ENCODE results near the gene UROC1.

The UROC1 gene

DNA sequence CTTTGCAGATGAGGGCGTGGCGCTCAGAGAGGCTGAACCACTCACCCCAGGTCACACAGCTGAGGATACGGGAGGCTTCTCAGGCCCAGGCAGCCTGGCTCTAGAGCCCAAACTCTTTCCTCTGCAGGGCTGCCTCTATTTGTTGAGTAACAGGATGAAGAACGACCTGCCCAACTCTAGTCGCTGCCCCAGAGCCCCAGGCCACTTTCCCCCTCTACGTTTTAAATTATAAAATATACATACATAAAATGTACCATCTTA, 22.7 kb downstream of the UROC1 start:
- no peak for DNase-seq (ENCODE audit: low spot score)

DNA sequence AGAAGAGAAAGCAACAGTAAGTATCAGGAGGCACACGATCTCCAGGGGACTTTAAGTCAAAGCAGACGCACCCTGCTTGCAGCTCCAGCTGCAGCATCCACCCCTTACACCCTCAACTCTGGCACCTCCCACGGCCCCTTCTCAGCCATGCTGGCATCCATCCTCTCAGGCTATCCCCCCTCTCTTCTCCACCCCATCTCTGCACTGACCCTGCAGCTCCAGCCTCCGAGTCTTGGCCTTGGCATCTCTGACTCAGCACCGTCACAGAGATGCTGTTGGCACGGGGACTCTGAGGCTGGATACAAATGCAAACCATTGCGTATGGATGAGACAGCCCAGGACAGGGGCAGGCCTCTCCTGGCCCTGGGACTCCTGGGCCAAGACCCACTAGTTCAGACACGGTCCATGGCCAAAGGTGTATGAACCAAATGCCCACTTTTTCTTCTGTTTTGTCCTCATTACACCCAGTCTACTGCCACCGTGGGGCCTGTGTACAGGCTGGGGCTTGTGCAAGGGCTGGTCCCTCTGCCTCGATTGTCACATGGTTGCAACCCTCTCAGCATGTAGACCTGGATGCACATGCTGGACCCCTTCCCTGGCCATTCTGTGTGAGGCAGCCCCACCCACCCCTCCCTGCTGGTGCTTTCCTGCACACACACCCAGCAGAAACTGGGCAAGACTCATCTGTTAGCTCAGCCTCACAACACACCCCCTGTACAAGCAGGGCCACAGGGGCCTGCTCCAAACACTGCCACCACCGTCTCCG, 23.2 kb downstream of the UROC1 start:
- no peak for DNase-seq (ENCODE audit: low spot score)

DNA sequence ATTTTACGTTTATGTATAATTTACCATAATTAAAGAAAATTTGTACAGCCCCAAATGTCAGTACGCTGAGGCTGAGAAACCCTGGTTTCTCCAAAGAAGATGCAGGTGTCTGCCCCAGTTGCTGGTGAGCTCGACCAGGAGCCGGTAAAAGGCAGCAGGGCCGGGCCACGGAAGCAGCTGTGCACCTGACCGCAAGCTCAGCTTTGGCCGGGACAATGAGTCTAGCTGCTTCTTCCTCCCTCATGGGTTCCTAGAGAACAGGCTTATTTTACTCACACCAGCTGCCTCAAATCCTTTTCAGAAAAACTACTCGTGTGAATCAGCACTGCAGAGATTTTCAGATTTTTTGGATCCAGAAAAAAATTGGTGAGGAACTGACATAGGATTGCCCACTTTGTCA, 23.8 kb downstream of the UROC1 start:
- no peak for DNase-seq (ENCODE audit: low spot score)

DNA sequence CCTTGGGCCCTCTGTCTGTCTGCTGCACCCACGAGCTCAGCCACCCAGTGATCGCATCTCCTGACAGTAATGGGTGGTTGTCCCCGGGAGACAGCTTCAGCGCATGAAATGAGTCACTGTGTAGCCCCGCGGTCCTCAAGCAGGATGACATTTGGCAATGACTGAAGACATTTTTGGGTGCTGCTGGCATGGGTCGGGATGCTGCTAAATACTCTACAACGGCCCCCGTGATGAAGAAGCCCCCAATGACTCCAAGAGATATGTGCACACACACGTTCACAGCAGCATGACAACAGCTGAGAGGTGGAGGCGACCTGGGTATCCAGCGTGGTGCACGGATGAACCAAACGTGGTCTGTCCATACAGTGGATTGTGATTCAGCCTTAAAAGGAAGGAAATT, 24.5 kb downstream of the UROC1 start:
- no peak for DNase-seq (ENCODE audit: low spot score)

DNA sequence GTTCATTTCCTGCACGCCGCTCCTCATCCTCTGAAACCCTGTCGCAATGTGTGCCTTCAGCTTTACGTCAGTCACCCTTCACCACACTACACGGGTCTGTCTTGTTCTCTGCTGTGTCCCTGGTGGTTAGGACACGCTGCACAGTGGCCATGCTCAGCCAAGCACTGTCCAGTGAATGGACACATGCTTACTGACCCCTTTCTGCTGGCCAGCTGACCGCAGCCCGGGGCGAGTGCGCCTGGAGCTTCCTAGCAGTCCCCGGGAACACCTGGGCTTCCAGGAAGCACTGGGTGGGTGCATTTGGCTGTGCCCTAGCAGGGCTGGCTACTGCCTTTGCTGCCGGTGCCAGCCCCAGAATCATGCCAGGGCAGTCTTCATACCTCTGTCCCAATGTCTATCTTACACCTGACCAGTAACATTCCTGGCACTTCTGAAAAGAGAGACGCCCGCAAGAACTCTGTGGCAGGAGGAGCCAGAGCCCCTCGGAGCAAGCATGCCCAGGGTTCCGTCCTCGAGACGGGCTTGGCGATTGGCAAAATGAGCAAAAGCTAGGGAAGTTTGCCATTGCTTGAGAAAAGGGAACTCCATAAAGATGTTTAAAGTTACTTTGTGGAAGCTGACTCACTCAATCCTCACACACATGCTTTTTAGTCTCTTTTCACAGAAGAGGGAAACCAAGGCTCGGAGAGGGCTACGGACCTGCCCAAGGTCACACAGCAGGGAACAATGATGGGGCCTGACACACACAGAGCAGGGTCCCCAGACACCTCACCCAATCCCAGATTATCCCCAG, 26.2 kb downstream of the UROC1 start:
- DNase-seq (ENCODE audit: low spot score): no peak

DNA sequence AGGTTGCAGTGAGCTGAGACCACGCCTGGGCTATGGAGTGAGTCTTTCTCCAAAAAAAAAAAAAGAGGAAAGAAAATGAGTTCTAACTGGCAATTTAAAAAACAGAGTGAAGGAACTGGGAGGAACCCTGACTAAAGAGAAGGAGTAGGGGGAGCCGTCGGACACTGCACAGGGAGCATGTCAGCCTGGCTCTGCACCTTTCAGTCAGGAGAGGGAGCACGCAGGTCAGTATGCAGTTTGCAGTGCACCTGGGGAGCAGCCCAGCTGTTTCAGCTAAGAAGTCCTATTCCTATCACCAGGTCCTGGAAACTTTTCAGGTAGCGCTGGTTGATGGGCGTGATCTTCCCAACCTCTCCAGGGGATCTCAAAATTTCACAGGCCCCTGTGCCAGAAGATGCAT, 27.0 kb downstream of the UROC1 start:
- DNase-seq (ENCODE audit: low spot score): no peak

DNA sequence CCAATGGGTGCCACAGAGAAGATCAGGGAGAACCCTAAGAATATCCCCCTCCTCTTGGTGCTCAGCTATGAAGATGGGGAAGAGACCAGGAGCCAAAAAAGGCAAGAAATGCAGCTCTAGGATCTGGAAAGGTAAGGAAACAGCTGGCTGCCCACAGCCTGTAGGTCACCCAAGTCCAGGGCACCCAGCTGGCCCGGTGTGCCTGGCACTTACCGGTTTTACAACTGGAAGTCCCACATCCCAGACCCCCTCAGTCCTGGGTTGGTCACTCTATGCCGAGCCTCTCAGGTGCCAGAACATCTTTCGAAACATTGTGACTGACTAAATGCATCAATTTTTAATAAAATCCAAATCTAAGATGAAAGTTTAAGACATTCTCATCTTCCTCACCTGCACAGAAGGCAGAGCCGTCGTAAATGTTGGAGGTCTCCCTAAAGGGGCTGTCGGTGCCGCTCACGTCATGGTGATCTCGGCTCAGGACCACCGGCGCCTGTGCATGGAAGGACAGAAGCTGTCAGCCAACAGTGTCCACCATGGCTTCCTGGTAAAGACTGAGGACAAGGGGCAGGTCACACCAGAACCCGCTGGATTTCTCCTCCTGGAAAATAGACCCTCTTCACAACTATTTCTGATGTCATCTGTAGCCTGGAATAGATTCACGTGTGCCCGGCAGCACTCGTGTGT, 28.5 kb downstream of the UROC1 start:
- DNase-seq (ENCODE audit: low spot score): no peak

DNA sequence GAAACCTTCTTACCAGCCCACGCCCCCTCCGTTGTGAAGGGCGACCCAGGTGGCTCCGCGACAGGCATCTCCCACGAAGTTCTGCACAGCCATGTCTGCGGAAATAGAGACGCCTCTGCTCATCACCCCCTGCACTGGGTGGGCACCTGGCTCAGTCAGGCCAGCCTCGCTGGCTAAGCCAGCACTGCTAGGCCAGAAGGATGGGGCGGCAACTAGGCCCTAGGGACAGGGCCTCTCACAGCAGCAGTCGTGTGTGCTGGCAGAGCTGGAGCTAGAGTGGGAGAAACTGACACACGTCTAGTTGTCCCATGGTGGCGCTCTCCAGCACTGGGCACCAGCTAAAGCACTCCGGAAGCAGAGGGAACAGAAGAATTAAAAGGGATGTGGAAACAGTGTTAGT, 29.4 kb downstream of the UROC1 start:
- DNase-seq (ENCODE audit: low spot score): no peak

DNA sequence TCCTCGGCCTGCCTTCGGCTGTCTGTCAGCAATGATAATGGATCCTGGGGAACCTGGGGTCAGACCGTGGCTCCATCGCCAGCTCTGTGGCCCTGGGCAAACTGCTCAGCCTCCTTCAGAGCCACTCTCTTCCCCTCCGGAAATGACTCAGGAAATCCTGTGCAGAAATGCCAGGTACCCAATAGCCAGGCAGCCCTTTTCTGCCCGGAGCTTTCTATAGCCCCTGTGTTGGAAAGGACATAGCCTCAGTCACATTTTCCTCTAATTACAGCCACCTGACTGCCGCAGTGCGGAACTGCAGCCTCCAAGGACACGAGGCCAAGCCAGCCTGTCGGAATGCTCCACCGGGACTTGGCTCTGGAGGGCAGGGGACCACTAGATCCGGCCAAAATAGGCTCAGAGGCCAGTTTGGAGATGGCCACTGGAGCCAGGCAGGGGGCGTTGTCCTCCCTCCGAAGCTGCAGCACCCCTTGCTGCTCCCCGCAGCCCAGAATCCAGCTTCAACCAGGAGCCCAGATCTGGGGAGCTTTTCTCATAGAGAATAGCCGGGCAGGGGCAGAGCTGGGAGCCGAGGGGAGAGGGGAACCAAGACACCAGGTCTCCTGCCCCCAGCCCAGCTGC, 30.3 kb downstream of the UROC1 start:
- peak; percentile 51 for DNase-seq (ENCODE audit: low spot score)

DNA sequence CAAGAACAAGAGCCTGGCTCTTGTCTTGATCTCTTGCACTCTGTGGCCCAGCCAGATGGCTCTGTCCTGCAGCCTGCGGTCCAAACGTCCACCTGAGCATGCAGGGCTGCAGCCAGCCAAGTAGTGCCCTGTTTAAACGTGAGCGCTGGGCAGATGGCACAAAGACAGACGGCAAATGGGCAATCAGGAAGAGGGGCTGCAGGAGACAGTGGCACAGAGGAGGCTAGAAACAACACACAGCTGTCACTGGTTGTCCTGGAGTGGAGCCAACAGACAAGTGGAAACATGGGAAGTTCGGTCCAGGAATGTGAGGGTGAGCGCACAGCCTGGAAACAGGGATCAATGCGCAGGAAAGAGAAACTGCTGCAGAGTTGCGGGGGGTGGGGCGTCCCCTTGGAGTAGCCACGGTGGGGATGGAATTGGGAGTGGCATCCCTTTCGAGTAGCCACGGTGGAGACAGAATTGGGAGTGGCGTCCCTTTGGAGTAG, 31.2 kb downstream of the UROC1 start:
- peak; percentile 74 for DNase-seq (ENCODE audit: low spot score)

DNA sequence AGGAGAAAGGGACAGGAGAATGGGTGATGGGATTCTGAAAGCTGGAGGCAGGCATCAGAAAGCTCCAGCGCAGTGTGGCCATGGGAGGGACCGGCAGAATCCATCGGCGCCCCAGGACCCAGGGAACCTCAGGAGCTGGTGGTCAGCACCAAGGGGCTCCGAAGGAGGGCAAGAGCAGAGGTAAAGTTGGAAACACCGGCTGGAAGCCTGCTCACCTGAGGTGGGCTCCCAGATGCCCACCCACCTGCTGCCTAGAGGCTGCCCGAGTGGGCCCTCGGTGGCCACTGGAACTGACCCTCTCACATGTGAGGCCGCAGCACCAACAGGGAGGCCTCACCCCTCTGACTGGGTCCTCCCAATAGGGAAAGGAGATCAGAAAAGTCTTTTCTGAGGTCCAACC, 31.6 kb downstream of the UROC1 start:
- no peak for DNase-seq (ENCODE audit: low spot score)

DNA sequence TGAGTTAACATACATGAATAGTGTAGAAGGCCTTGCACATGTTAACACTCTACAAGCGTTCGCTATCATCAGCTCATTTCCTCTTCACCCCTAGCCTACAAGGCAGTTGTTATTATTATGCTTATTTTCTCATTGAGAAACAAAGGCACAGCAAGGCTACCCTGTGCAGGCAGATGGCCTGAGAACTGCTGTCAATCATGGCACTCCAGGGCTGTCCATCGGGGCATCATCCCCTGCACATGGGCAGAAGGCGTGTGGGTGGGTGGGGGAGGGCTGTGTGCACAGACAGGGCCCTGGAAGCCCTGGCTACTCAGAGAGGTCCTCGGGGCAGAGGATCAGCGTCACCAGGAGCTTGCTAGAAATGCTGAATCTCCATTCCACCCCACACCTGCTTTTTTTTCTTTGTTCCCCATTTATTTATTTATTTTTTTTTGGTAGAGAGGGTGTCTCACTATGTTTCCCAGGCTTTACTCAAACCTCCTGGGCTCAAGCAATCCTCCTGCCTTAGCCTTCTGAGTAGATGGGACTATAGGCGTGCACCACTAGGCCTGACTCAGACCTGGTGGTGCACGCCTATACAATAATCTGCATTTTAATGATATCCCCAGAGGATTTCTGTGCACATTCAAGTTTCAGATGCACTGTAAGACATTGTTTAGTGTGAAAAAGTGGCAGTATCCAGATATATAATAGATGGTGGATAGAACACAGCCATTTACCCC, 32.2 kb downstream of the UROC1 start:
- DNase-seq (ENCODE audit: low spot score): no peak

DNA sequence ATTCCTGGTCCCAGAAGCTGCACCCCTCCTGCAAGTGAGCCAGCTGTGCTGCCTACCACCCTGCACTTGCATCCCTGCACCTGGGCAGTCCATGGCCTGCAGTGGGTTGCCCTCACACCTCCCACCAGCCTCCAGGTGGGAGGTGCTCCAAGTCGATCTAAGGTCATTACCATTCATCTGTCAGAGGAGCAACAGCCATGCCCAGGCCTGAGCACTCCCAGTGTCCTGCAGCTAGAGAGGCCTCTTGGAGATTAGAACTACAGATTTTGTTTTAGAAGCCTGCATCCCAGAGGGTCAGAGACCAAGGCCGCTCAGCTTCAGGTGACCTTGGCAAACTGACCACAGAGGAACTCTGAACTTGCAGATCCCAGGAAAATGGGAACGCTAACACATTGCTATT, 32.9 kb downstream of the UROC1 start:
- no peak for DNase-seq (ENCODE audit: low spot score)

DNA sequence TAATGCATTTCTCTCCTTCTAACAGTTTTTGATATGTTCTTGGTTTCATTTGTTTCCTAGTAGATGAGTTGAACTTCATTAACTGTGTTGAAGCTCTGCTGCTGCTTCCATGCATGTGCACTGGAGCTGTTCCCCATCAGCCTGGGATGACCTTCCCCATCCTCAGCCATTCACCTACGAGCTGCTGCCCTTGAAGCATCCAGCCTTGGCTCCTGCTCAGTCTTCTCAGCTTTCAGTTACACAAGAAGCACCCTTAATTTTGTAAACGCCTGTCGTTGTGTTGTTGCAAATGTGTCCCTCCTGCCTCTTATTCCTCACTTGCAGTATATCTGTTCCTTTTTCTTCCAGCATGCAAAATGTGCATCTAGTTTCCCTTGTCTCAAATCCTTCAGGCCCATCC, 33.4 kb downstream of the UROC1 start:
- DNase-seq (ENCODE audit: low spot score): no peak

DNA sequence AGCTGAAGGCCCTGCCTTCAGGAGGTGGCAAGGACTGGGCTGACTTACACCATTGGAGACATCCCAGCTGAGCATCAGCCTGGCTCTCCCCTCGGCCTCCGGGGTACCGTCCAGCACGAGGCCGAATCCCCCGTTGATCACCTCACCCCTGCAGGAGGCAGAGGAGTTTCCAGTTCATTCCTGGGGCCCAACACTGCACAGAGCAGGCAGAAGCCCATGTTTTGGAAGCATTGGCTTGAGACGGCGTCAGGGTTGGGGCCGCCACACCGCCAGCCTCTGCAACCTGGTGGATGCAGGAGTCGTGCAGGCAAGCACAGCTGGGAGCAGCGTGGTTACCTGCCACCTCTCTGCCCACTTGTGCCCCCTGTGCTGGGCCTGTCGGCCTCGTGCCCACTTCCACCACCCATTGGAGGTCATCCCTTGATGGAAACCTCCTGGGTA, 34.2 kb downstream of the UROC1 start:
- DNase-seq (ENCODE audit: low spot score): no peak

DNA sequence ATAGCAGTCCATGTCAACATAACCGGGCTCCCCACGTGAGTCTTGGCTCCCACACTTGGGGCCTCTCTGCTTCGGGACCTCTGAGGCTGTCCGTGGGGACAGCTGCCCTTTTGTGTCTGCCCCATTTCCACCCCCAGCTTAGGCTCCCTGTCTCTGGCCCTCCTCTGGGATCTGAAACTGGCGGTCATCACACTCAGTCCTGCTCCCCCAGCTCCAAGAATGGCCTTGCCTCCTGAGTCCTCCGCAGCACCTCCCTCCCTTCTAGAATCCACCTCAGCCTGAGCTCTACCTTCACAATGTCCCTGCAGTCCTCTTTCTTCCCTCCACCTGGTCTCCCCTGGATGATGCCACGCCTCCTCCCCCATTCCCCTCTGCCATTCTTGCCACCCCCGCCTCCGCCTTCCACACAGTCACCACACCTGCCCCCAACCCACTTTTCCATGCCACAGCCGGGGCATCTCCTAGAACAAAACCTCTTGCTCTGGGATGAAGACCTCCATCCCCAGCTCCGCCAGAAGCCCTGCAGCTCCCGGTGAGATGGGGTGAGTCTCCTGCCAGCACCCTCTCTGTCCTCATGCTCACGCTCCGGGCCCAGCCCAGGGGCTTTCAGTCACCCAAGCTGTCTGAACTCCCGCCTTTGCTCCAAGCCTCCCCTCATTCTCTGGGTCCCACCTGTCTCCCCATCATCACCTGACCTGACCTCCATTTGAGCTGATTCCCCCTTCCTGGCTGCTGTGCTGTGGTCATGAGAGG, 34.9 kb downstream of the UROC1 start:
- no peak for DNase-seq (ENCODE audit: low spot score)

DNA sequence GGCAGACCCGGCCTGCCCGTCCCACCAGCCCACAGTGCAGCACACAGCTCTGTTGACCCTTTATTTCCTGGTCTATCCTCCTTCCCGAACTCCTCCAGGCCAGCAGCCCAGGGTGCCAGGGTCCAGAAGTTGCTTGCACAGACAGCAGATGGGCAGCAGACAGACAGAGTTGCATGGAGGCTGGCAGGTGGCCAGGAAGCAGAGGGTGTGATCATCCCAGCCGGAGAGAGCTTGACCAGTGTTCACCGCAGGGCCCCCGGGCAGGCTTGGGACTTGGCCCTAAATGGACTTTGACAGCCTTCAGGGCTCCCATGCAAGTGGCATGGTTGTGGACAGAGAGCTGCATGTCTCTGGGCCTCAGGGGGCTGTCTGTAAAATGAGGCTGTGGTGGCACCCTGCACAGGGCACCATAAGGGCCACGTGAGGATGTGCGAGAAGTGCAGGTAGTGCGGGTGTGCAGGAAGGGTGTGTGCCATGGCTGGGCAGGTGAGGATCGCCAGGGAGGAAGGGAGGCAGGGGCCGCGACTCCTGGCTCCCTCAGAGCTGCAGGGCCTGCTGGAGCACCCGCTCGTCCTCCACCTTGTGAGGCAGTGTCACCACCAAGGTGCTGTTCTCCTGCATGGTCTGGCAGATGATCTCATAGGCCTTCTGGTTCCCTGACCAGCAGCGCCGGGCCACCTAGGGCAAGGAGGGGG, 35.6 kb downstream of the UROC1 start:
- peak; percentile 40 for DNase-seq (ENCODE audit: low spot score)

DNA sequence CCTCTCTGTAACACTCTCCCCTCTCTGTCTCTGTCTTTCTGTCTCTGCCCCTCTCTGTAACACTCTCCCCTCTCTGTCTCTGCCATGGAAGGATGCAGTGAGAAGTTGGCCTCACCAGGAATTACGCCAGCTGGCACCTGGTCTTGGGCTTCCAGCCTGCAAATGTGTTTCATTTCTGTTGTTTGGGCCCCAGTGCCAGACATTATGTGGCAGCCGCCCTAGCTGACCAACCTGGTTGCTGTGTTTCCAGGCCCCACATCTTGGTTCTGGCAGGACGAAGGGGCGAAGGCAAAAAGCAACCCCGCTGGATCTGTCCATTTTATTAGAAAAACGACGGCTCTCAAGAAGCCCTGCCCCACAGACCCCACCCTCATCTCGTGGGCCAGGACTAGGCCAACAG, 36.7 kb downstream of the UROC1 start:
- DNase-seq (ENCODE audit: low spot score): peak; percentile 95

DNA sequence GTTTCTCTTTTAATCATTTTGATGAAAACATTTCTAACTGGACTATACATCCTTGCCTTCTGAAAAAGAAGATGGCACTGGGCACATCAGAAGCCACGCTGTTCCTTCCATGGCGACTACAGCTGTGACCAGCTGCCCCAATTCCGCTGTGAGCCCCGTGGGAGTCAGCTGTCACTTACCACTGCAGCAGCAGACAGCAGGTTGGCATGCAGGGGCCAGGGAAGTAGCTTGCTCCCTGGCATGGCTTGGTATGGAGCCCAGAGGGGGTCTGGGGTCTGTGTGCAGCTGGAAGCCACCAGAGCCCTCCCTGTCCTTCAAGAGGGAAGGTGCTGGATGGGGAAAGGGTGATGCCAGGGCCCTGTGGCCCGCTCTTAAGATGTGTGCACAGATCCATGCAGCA, 37.4 kb downstream of the UROC1 start:
- no peak for DNase-seq (ENCODE audit: low spot score)

DNA sequence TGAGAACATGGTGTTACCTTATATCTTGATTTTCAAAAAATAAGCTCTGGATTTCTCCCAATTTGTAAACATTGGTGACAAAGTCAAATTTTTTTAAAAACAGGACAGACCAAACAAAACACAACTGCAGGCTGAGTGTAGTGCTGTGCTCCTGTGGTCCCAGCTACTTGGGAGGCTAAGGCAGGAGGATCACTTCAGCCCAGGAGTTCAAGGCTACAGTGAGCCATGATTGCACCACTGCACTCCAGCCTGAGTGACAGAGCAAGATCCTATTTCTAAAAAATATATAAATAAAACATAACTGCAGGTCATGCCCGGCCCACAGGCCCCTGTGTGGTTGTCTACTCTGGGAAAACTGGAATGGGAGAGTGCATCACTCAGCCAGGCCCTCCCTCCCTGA, 37.9 kb downstream of the UROC1 start:
- DNase-seq (ENCODE audit: low spot score): no peak
